Lung (tissue), 12 donors: ENCODE data around the gene ARID5B. TPM values are rescaled to one million over a fixed set of nuclear protein-coding genes. Genes with fewer than 3 reads are reported as not detected.

Experiments used
- ATAC-seq: fragments of 200-7000 bp; cut with Tn5 transposase; one replicate; pipeline ENCODE4 v1.9.1; 2020; ENCODE audit warnings: moderate number of reproducible peaks; ENCODE audit not compliant: insufficient read depth, low FRiP score
- DNase-seq, 3 donors: peaks; one replicate each; pipeline ENCODE4 v3.0.0-alpha.2; 2013 to 2017
- H3K27ac ChIP-seq, 2 donors: one replicate each; pipeline ENCODE4 v1.5.1; 2013; ENCODE audit warnings: mild to moderate bottlenecking in 2 of 2, moderate library complexity in 2 of 2, control low read depth in 1 of 2, inconsistent platforms in 1 of 2, low read depth in 1 of 2, low read length in 1 of 2
- H3K27me3 ChIP-seq, 3 donors: one replicate each; pipeline ENCODE4 v1.5.1; 2013; ENCODE audit warnings: low read length in 2 of 3; ENCODE audit not compliant: control insufficient read depth in 3 of 3, insufficient read depth in 3 of 3
- H3K36me3 ChIP-seq, 4 donors: one replicate each; pipeline ENCODE4 v1.5.1; 2013; ENCODE audit warnings: low read length in 4 of 4, mild to moderate bottlenecking in 1 of 4, moderate library complexity in 1 of 4; ENCODE audit not compliant: control insufficient read depth in 4 of 4, insufficient read depth in 4 of 4
- H3K4me1 ChIP-seq, 5 donors: one replicate each; pipeline ENCODE4 v1.5.1; 2013; ENCODE audit warnings: low read length in 5 of 5, mild to moderate bottlenecking in 2 of 5, moderate library complexity in 1 of 5; ENCODE audit not compliant: control insufficient read depth in 5 of 5, insufficient read depth in 5 of 5
- H3K4me3 ChIP-seq: one replicate; pipeline ENCODE4 v1.5.1; 2013; ENCODE audit warnings: mild to moderate bottlenecking, control low read depth, moderate library complexity
- H3K9ac ChIP-seq, 2 donors: one replicate each; pipeline ENCODE4 v1.5.1; 2013; ENCODE audit warnings: low read length in 2 of 2, control low read depth in 1 of 2; ENCODE audit not compliant: insufficient read depth in 1 of 2
- H3K9me3 ChIP-seq, 4 donors: one replicate each; pipeline ENCODE4 v1.5.1; 2013; ENCODE audit warnings: low read length in 3 of 4, mild to moderate bottlenecking in 1 of 4, moderate library complexity in 1 of 4; ENCODE audit not compliant: control insufficient read depth in 4 of 4, insufficient read depth in 3 of 4
- WGBS, 2 donors: extraction: QIAGEN DNeasy Blood & Tissue Kit; methylation state at CpG; one replicate each; pipeline ENCODE4 v1.1.7; 2013; 5-methylcytosine and 5-hydroxymethylcytosine counted together
- polyA plus RNA-seq, 2 donors: library from polyadenylated mRNA; stranded (reverse); fragments of 200-250 nt; gene quantifications; one replicate each; pipeline ENCODE4 v1.2.1, GENCODE V29; 2013
- total RNA-seq, 2 donors: library from RNA; depleted of rRNA in 1 of 2; stranded (reverse); fragments of >200 nt in 1 of 2; gene quantifications; one replicate each; pipeline ENCODE4 v1.2.1, GENCODE V29; 2014 to 2021
- TF ChIP-seq, protein P1 (sequence below): IDR thresholded peaks from 2 replicates; pipeline ENCODE4 v1.5.1; 2012; ENCODE audit warnings: mild to moderate bottlenecking; ENCODE audit errors: control extremely low read depth, extremely low read depth
- donor health status: control.
- donor health status: control.
- donor health status: Bipolar disorder and iron deficiency.
- donor health status: healthy.
- donor health status: DM: yes; HTN: yes; CAD: no.

ARID5B gene
- total and polyA plus RNA-seq, 4 donors: 7.8 to 95.3 (median 22.0) TPM

DNA sequence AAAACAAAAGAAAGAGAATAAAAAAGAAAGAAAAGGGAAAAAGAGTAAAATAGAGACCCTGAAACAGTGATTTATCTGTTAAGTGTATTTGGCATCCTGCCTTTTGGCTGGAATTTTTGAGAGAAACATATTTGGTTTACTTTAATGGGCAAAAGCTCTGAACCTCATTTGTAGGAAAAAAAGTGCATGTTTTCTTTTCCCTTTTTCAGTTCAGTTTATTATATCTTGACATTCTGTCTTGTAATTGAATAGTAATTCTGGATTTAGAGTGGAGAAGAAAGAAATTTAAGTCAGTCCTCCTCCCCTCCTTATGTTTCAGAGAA lies 69.5 kb downstream of the ARID5B start:
- TF ChIP-seq, protein P1, sequence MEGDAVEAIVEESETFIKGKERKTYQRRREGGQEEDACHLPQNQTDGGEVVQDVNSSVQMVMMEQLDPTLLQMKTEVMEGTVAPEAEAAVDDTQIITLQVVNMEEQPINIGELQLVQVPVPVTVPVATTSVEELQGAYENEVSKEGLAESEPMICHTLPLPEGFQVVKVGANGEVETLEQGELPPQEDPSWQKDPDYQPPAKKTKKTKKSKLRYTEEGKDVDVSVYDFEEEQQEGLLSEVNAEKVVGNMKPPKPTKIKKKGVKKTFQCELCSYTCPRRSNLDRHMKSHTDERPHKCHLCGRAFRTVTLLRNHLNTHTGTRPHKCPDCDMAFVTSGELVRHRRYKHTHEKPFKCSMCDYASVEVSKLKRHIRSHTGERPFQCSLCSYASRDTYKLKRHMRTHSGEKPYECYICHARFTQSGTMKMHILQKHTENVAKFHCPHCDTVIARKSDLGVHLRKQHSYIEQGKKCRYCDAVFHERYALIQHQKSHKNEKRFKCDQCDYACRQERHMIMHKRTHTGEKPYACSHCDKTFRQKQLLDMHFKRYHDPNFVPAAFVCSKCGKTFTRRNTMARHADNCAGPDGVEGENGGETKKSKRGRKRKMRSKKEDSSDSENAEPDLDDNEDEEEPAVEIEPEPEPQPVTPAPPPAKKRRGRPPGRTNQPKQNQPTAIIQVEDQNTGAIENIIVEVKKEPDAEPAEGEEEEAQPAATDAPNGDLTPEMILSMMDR: no peak
- ATAC-seq (no peak), DNase-seq (peak in 2 of 3 donors; percentile 87 to 88)
- H3K4me1 ChIP-seq: peaks cover 0 to 63% (median 20%) of the 10 kb centered on the region in 5 donors
- peak overlapping the region in 1 of 2 donors; percentile 61 for H3K9ac ChIP-seq
- no peak overlapping the region for H3K27ac ChIP-seq
- no peaks in the 10 kb centered on the region for H3K27me3 ChIP-seq
- no peaks in the 10 kb centered on the region for H3K9me3 ChIP-seq
- H3K4me3 ChIP-seq: no peak overlapping the region
- peaks cover 0 to 2% (median under 1%) of the 10 kb centered on the region in 4 donors for H3K36me3 ChIP-seq

DNA sequence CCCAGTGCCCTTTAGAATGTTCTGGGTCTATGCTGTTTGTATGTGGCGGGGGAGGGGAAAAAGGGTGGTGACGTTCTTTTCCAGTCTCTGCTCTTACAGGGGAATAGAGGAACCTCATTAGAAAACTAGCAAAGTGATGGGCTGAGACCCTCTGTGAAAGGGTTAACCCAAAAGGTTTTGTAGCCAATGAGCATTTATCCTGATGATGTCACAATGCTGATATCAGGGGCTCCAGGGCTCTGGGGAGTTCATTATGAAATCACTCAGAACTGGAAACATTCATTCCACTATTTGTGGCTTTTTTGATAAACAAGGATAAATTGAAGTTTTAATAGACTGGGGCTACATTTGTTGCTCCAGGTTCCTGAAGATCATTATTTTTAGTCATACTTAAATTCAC lies 71.7 kb downstream of the ARID5B start:
- Histone ChIP-seq H3K36me3 (no peaks in the 10 kb centered on the region), H3K9ac (no peak overlapping the region), H3K9me3 (no peaks in the 10 kb centered on the region), H3K27me3 (no peaks in the 10 kb centered on the region), H3K27ac (no peak overlapping the region), H3K4me3 (no peak overlapping the region), H3K4me1 (peaks cover 0 to 61% (median 20%) of the 10 kb centered on the region in 5 donors)
- TF ChIP-seq, protein P1: no peak
- ATAC-seq (no peak), DNase-seq (no peak)
- WGBS, 2 donors: 79 to 82% methylated on average over 2 of the region's 2 CpGs

DNA sequence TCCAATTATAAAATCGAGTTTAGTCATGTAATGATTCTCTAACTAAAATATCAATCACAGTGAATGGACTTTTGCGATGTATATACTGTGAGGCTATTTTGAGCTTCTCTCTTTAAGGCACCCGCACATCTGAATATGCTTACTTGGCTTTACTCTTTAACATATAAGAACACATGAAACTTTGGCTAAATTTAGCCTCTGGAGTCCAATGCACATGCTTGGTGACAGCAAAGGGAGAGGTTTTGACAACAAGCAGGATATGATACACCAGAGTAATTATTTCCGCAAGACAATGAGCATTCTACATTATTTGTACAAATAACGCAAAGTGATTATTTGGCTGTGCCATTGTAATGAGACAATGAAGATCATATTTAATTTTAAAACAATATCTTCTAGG lies 72.4 kb downstream of the ARID5B start:
- H3K27me3 ChIP-seq: no peaks in the 10 kb centered on the region
- TF ChIP-seq, protein P1: no peak
- H3K27ac ChIP-seq: peak overlapping the region in 1 of 2 donors; percentile 40
- H3K4me1 ChIP-seq: peaks cover 0 to 54% (median 20%) of the 10 kb centered on the region in 5 donors
- peak overlapping the region in 1 of 2 donors; percentile 6 for H3K9ac ChIP-seq
- DNase-seq: peak in 1 of 3 donors; percentile 50
- no peak overlapping the region for H3K4me3 ChIP-seq
- WGBS, 2 donors: 84 to 90% methylated on average over 5 of the region's 5 CpGs
- no peaks in the 10 kb centered on the region for H3K9me3 ChIP-seq
- ATAC-seq: no peak
- no peaks in the 10 kb centered on the region for H3K36me3 ChIP-seq
